KOPT-K1 (cell line): ENCODE measurements around the gene ABCB10.
"Not testable (repeated sequence)": the region's sequence is repeated elsewhere in the genome, so short reads cannot be mapped to it uniquely, and the experiment has no call there.

Source experiments
- H3K27ac ChIP-seq: fragments of 200-600 bp; sonication (generic); 2 replicates; pipeline ENCODE4 v1.5.1; 2016; ENCODE audit warnings: antibody characterized with exemption, mild to moderate bottlenecking, low read depth, low read length; ENCODE audit not compliant: poor library complexity, severe bottlenecking
- H3K36me3 ChIP-seq: fragments of 200-600 bp; sonication (generic); 2 replicates; pipeline ENCODE4 v1.5.1; 2017; ENCODE audit warnings: antibody characterized with exemption, mild to moderate bottlenecking, low read length, moderate library complexity; ENCODE audit not compliant: insufficient read depth
- H3K9me3 ChIP-seq: fragments of 200-600 bp; sonication (generic); 2 replicates; pipeline ENCODE4 v1.5.1; 2017; ENCODE audit warnings: antibody characterized with exemption, low read length, mild to moderate bottlenecking; ENCODE audit not compliant: insufficient read depth, poor library complexity, severe bottlenecking

Gene ABCB10

GRCh38 chr1:229559336-229559801 is 862 bp upstream of the ABCB10 start:
- H3K27ac ChIP-seq = peak overlapping the region; percentile 60
- H3K36me3 ChIP-seq, H3K9me3 ChIP-seq: not testable (repeated sequence)

- Histone ChIP-seq H3K9me3 (no peaks in the 10 kb centered on the region), H3K36me3 (no peaks in the 10 kb centered on the region), H3K27ac (peak overlapping the region; percentile 60)
Measured at GRCh38 chr1:229557913-229558414, 543 bp downstream of the ABCB10 start.

- H3K9me3 ChIP-seq = no peaks in the 10 kb centered on the region
- H3K27ac ChIP-seq = peak overlapping the region; percentile 60
- no peaks in the 10 kb centered on the region for H3K36me3 ChIP-seq
Measured at GRCh38 chr1:229557200-229557850, 1.2 kb downstream of the ABCB10 start.

- peak overlapping the region; percentile 50 for H3K27ac ChIP-seq
- no peaks in the 10 kb centered on the region for H3K9me3 ChIP-seq
- no peaks in the 10 kb centered on the region for H3K36me3 ChIP-seq
Measured at GRCh38 chr1:229554886-229555621, 3.5 kb downstream of the ABCB10 start.

- Histone ChIP-seq H3K27ac (no peak overlapping the region), H3K9me3 (no peaks in the 10 kb centered on the region), H3K36me3 (peaks cover 9% of the 10 kb centered on the region; the same call in 1 of the 2 replicates)
Measured at GRCh38 chr1:229553621-229554130, 4.8 kb downstream of the ABCB10 start.

- Histone ChIP-seq H3K36me3 (peaks cover 19% of the 10 kb centered on the region), H3K9me3 (no peaks in the 10 kb centered on the region), H3K27ac (no peak overlapping the region)
Measured at GRCh38 chr1:229552732-229553131, 5.8 kb downstream of the ABCB10 start.

- peaks cover 35% of the 10 kb centered on the region for H3K36me3 ChIP-seq
Measured at GRCh38 chr1:229550812-229551567, 7.5 kb downstream of the ABCB10 start.

GRCh38 chr1:229547542-229547941 is 11.0 kb downstream of the ABCB10 start:
- H3K36me3 ChIP-seq = peaks cover 68% of the 10 kb centered on the region
- no peak overlapping the region for H3K27ac ChIP-seq
- H3K9me3 ChIP-seq = no peaks in the 10 kb centered on the region

More at GRCh38 chr1:229550812-229551567, 7.5 kb downstream of the ABCB10 start:
- H3K9me3 ChIP-seq = no peaks in the 10 kb centered on the region
- H3K27ac ChIP-seq = no peak overlapping the region

GRCh38 chr1:229544587-229544986 is 13.9 kb downstream of the ABCB10 start:
- Histone ChIP-seq H3K27ac (no peak overlapping the region), H3K9me3 (no peaks in the 10 kb centered on the region), H3K36me3 (peaks cover 98% of the 10 kb centered on the region)

GRCh38 chr1:229539863-229540506 is 18.5 kb downstream of the ABCB10 start:
- Histone ChIP-seq H3K27ac (no peak overlapping the region), H3K9me3 (no peaks in the 10 kb centered on the region), H3K36me3 (peaks cover 97% of the 10 kb centered on the region)

- Histone ChIP-seq H3K36me3 (peaks cover 92% of the 10 kb centered on the region), H3K9me3 (no peaks in the 10 kb centered on the region), H3K27ac (no peak overlapping the region)
Measured at GRCh38 chr1:229538945-229539344, 19.6 kb downstream of the ABCB10 start.

GRCh38 chr1:229537894-229538293 is 20.6 kb downstream of the ABCB10 start:
- peak overlapping the region; percentile 51 for H3K27ac ChIP-seq
- H3K9me3 ChIP-seq = no peaks in the 10 kb centered on the region
- H3K36me3 ChIP-seq = peaks cover 91% of the 10 kb centered on the region

- no peak overlapping the region for H3K27ac ChIP-seq
- no peaks in the 10 kb centered on the region for H3K9me3 ChIP-seq
- peaks cover 91% of the 10 kb centered on the region for H3K36me3 ChIP-seq
Measured at GRCh38 chr1:229536982-229537381, 21.5 kb downstream of the ABCB10 start.

GRCh38 chr1:229535230-229535629 is 23.3 kb downstream of the ABCB10 start:
- Histone ChIP-seq H3K27ac (no peak overlapping the region), H3K9me3 (no peaks in the 10 kb centered on the region), H3K36me3 (peaks cover 91% of the 10 kb centered on the region)
